Measurements from ENCODE around the gene TMEM130. TPM values are rescaled to one million over a fixed set of nuclear protein-coding genes. Genes with fewer than 3 reads are reported as not detected.

Gene TMEM130
- total RNA-seq, 1 donor from 2014 or later = not detected

DNA sequence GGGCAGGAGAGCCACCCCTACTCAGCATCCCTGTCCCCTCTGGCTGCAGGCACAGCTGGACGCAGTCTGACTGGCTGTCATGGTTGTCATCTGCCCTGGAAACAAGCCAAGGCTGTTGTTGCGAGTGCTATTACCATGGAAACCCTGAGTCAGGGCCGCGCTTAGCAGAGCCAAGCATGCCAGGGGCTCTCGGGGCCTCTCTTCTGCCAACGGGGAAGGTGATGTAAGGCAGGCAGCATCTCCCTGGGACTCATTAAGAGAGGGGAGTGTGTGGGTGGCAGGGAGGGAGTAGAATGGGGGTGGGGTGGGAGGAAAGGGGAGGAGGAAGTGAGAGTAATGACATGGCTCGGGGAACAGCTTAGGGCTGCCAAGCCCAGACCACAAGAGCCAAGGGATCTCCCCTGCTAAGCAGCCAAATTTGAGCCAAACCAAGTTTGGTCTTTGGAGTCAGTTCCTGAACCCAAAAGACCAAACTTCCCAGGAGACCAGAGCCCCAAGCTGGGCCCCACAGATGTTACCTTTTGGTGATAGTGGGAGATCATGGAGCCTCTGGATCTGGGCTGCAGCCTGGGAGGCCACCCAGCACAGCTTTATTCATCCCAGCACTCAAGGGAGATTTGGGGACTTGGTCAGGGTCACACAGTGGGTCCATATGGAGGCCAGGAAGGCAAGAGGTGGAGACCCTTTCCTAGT lies 67.6 kb downstream of the TMEM130 start:
- Histone ChIP-seq H3K4me3 (no peak overlapping the region), H3K4me1 (no peaks in the 10 kb centered on the region), H3K9me3 (replicated peaks) (peaks cover 15% of the 10 kb centered on the region), H3K36me3 (no peaks in the 10 kb centered on the region), H3K27me3 (ENCODE audit: low read depth) (no peaks in the 10 kb centered on the region), H3K27ac (replicated peaks) (no peak overlapping the region)
- intact Hi-C loops (cut with micrococcal nuclease) = no loop called here
- TF ChIP-seq, protein P1, sequence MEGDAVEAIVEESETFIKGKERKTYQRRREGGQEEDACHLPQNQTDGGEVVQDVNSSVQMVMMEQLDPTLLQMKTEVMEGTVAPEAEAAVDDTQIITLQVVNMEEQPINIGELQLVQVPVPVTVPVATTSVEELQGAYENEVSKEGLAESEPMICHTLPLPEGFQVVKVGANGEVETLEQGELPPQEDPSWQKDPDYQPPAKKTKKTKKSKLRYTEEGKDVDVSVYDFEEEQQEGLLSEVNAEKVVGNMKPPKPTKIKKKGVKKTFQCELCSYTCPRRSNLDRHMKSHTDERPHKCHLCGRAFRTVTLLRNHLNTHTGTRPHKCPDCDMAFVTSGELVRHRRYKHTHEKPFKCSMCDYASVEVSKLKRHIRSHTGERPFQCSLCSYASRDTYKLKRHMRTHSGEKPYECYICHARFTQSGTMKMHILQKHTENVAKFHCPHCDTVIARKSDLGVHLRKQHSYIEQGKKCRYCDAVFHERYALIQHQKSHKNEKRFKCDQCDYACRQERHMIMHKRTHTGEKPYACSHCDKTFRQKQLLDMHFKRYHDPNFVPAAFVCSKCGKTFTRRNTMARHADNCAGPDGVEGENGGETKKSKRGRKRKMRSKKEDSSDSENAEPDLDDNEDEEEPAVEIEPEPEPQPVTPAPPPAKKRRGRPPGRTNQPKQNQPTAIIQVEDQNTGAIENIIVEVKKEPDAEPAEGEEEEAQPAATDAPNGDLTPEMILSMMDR (IDR thresholded peaks at IDR 0.05; ENCODE audit: borderline replicate concordance) = no peak
- DNase-seq = peak; percentile 19

- Histone ChIP-seq H3K4me3 (no peak overlapping the region), H3K27ac (replicated peaks) (no peak overlapping the region), H3K36me3 (no peaks in the 10 kb centered on the region), H3K4me1 (no peaks in the 10 kb centered on the region), H3K27me3 (ENCODE audit: low read depth) (no peaks in the 10 kb centered on the region), H3K9me3 (replicated peaks) (peaks cover 15% of the 10 kb centered on the region)
- no peak for DNase-seq
- TF ChIP-seq, protein P1 (IDR thresholded peaks at IDR 0.05; ENCODE audit: borderline replicate concordance) = no peak
- intact Hi-C loops (cut with micrococcal nuclease) = no loop called here
Measured at GRCh38 chr7:98800996-98801395, 68.8 kb downstream of the TMEM130 start.

DNA sequence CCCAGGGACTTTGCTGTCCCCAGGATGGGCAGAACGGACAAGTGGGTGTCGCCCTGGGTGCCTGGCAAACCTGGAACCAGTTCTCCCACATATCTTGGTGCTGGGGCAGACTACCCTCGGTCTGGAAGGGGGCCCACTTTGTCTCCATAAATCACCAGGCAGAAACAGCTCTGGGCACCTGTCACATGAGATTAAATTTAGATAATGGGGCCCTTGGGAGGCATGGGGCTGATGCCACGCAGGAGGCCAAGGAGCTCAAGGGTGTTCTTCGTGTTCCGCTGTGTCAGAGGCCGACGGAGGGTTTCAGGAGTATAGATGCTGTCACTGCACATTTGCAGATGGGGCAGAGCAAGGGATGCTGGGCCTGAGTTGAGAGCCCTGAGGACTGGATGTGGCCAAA lies 72.7 kb downstream of the TMEM130 start:
- Histone ChIP-seq H3K9me3 (replicated peaks) (peaks cover 19% of the 10 kb centered on the region), H3K4me3 (no peak overlapping the region), H3K27ac (replicated peaks) (no peak overlapping the region), H3K4me1 (no peaks in the 10 kb centered on the region), H3K36me3 (no peaks in the 10 kb centered on the region), H3K27me3 (ENCODE audit: low read depth) (no peaks in the 10 kb centered on the region)
- intact Hi-C loops (cut with micrococcal nuclease) = no loop called here
- no peak for DNase-seq
- TF ChIP-seq, protein P1 (IDR thresholded peaks at IDR 0.05; ENCODE audit: borderline replicate concordance) = no peak

Small RNA genes lying within 50 kb of the gene (microRNA-seq; reads per million reads assigned to microRNA genes)
- not detected for gene MIR3609

Other genes with a start within 250 kb of the TMEM130 start
- 15.5 TPM for gene TRRAP, start 8.5 kb upstream of the TMEM130 start, total RNA-seq